ENCODE data around the gene LGALSL.

LGALSL gene

GRCh38 chr2:64470766-64471295, 16.9 kb downstream of the LGALSL start:
- no CpG with 5 or more reads among the region's 6 CpGs for WGBS (ENCODE audit: insufficient coverage, insufficient read length)
- no peak for DNase-seq (ENCODE audit: low read depth, low spot score)
- H3K27me3 ChIP-seq (ENCODE audit: control insufficient read depth, insufficient read depth, low read length) = no peaks in the 10 kb centered on the region
- 0 out of 2 replicates have a peak, but pooled peaks cover 2% of the 10 kb centered on the region for H3K4me1 ChIP-seq (ENCODE audit: control insufficient read depth, insufficient read depth, low read length)
- H3K9me3 ChIP-seq (ENCODE audit: control insufficient read depth, insufficient read depth, low read length) = no peaks in the 10 kb centered on the region; the same call in 1 of the 2 replicates
- no peak overlapping the region for H3K27ac ChIP-seq (ENCODE audit: low read length)
- no peaks in the 10 kb centered on the region for H3K36me3 ChIP-seq (ENCODE audit: control insufficient read depth, insufficient read depth, low read length)
- no peak overlapping the region for H3K4me3 ChIP-seq (ENCODE audit: low read length)

- Histone ChIP-seq H3K27ac (ENCODE audit: low read length) (no peak overlapping the region), H3K4me3 (ENCODE audit: low read length) (no peak overlapping the region), H3K27me3 (ENCODE audit: control insufficient read depth, insufficient read depth, low read length) (no peaks in the 10 kb centered on the region), H3K9me3 (ENCODE audit: control insufficient read depth, insufficient read depth, low read length) (no peaks in the 10 kb centered on the region; the same call in 1 of the 2 replicates), H3K4me1 (ENCODE audit: control insufficient read depth, insufficient read depth, low read length) (0 out of 2 replicates have a peak, but pooled peaks cover 2% of the 10 kb centered on the region), H3K36me3 (ENCODE audit: control insufficient read depth, insufficient read depth, low read length) (no peaks in the 10 kb centered on the region)
- WGBS (ENCODE audit: insufficient coverage, insufficient read length) = no CpG with 5 or more reads among the region's 4 CpGs
- no peak for DNase-seq (ENCODE audit: low read depth, low spot score)
These were observed 17.6 kb downstream of the LGALSL start for GRCh38 chr2:64471600-64471999.

- no peak overlapping the region for H3K4me3 ChIP-seq (ENCODE audit: low read length)
- WGBS (ENCODE audit: insufficient coverage, insufficient read length) = no CpG with 5 or more reads among the region's 3 CpGs
- H3K27ac ChIP-seq (ENCODE audit: low read length) = no peak overlapping the region
- no peaks in the 10 kb centered on the region for H3K9me3 ChIP-seq (ENCODE audit: control insufficient read depth, insufficient read depth, low read length)
- H3K4me1 ChIP-seq (ENCODE audit: control insufficient read depth, insufficient read depth, low read length) = 0 out of 2 replicates have a peak, but pooled peaks cover 2% of the 10 kb centered on the region
- DNase-seq (ENCODE audit: low read depth, low spot score) = no peak
- H3K27me3 ChIP-seq (ENCODE audit: control insufficient read depth, insufficient read depth, low read length) = no peaks in the 10 kb centered on the region
- no peaks in the 10 kb centered on the region for H3K36me3 ChIP-seq (ENCODE audit: control insufficient read depth, insufficient read depth, low read length)
These were observed 18.9 kb downstream of the LGALSL start for GRCh38 chr2:64472881-64473280.

- Histone ChIP-seq H3K27ac (ENCODE audit: low read length) (no peak overlapping the region), H3K4me1 (ENCODE audit: control insufficient read depth, insufficient read depth, low read length) (0 out of 2 replicates have a peak, but pooled peaks cover 2% of the 10 kb centered on the region), H3K27me3 (ENCODE audit: control insufficient read depth, insufficient read depth, low read length) (no peaks in the 10 kb centered on the region), H3K36me3 (ENCODE audit: control insufficient read depth, insufficient read depth, low read length) (no peaks in the 10 kb centered on the region), H3K4me3 (ENCODE audit: low read length) (no peak overlapping the region), H3K9me3 (ENCODE audit: control insufficient read depth, insufficient read depth, low read length) (no peaks in the 10 kb centered on the region)
- DNase-seq (ENCODE audit: low read depth, low spot score) = no peak
- WGBS (ENCODE audit: insufficient coverage, insufficient read length) = no CpG with 5 or more reads among the region's 4 CpGs
These were observed 20.2 kb downstream of the LGALSL start for GRCh38 chr2:64474121-64474571.

- Histone ChIP-seq H3K36me3 (ENCODE audit: control insufficient read depth, insufficient read depth, low read length) (no peaks in the 10 kb centered on the region), H3K9me3 (ENCODE audit: control insufficient read depth, insufficient read depth, low read length) (no peaks in the 10 kb centered on the region), H3K4me3 (ENCODE audit: low read length) (no peak overlapping the region), H3K27me3 (ENCODE audit: control insufficient read depth, insufficient read depth, low read length) (no peaks in the 10 kb centered on the region), H3K4me1 (ENCODE audit: control insufficient read depth, insufficient read depth, low read length) (0 out of 2 replicates have a peak, but pooled peaks cover 2% of the 10 kb centered on the region), H3K27ac (ENCODE audit: low read length) (no peak overlapping the region)
- no peak for DNase-seq (ENCODE audit: low read depth, low spot score)
- no CpG with 5 or more reads among the region's 1 CpG for WGBS (ENCODE audit: insufficient coverage, insufficient read length)
These were observed 20.7 kb downstream of the LGALSL start for GRCh38 chr2:64474636-64475035.

GRCh38 chr2:64477037-64477436, 23.1 kb downstream of the LGALSL start:
- Histone ChIP-seq H3K4me1 (ENCODE audit: control insufficient read depth, insufficient read depth, low read length) (0 out of 2 replicates have a peak, but pooled peaks cover 2% of the 10 kb centered on the region), H3K27ac (ENCODE audit: low read length) (no peak overlapping the region), H3K9me3 (ENCODE audit: control insufficient read depth, insufficient read depth, low read length) (no peaks in the 10 kb centered on the region), H3K4me3 (ENCODE audit: low read length) (no peak overlapping the region), H3K27me3 (ENCODE audit: control insufficient read depth, insufficient read depth, low read length) (no peaks in the 10 kb centered on the region), H3K36me3 (ENCODE audit: control insufficient read depth, insufficient read depth, low read length) (no peaks in the 10 kb centered on the region)
- DNase-seq (ENCODE audit: low read depth, low spot score) = no peak
- no CpG with 5 or more reads among the region's 1 CpG for WGBS (ENCODE audit: insufficient coverage, insufficient read length)

GRCh38 chr2:64477979-64478378, 24.0 kb downstream of the LGALSL start:
- Histone ChIP-seq H3K9me3 (ENCODE audit: control insufficient read depth, insufficient read depth, low read length) (no peaks in the 10 kb centered on the region), H3K27ac (ENCODE audit: low read length) (no peak overlapping the region), H3K4me1 (ENCODE audit: control insufficient read depth, insufficient read depth, low read length) (0 out of 2 replicates have a peak, but pooled peaks cover 2% of the 10 kb centered on the region), H3K4me3 (ENCODE audit: low read length) (no peak overlapping the region), H3K27me3 (ENCODE audit: control insufficient read depth, insufficient read depth, low read length) (no peaks in the 10 kb centered on the region), H3K36me3 (ENCODE audit: control insufficient read depth, insufficient read depth, low read length) (no peaks in the 10 kb centered on the region)
- no CpG with 5 or more reads among the region's 4 CpGs for WGBS (ENCODE audit: insufficient coverage, insufficient read length)
- DNase-seq (ENCODE audit: low read depth, low spot score) = no peak

GRCh38 chr2:64478502-64479230, 24.7 kb downstream of the LGALSL start:
- Histone ChIP-seq H3K4me1 (ENCODE audit: control insufficient read depth, insufficient read depth, low read length) (0 out of 2 replicates have a peak, but pooled peaks cover 2% of the 10 kb centered on the region), H3K36me3 (ENCODE audit: control insufficient read depth, insufficient read depth, low read length) (no peaks in the 10 kb centered on the region), H3K4me3 (ENCODE audit: low read length) (no peak overlapping the region), H3K27ac (ENCODE audit: low read length) (no peak overlapping the region), H3K27me3 (ENCODE audit: control insufficient read depth, insufficient read depth, low read length) (no peaks in the 10 kb centered on the region), H3K9me3 (ENCODE audit: control insufficient read depth, insufficient read depth, low read length) (no peaks in the 10 kb centered on the region)
- no CpG with 5 or more reads among the region's 3 CpGs for whole genome bisulfite sequencing (ENCODE audit: insufficient coverage, insufficient read length)
- no peak for DNase-seq (ENCODE audit: low read depth, low spot score)

GRCh38 chr2:64479259-64480117, 25.5 kb downstream of the LGALSL start:
- no peak overlapping the region for H3K4me3 ChIP-seq (ENCODE audit: low read length)
- WGBS (ENCODE audit: insufficient coverage, insufficient read length) = no CpG with 5 or more reads among the region's 10 CpGs
- H3K27me3 ChIP-seq (ENCODE audit: control insufficient read depth, insufficient read depth, low read length) = no peaks in the 10 kb centered on the region
- H3K4me1 ChIP-seq (ENCODE audit: control insufficient read depth, insufficient read depth, low read length) = no peaks in the 10 kb centered on the region
- DNase-seq (ENCODE audit: low read depth, low spot score) = no peak
- no peak overlapping the region for H3K27ac ChIP-seq (ENCODE audit: low read length)
- no peaks in the 10 kb centered on the region for H3K36me3 ChIP-seq (ENCODE audit: control insufficient read depth, insufficient read depth, low read length)
- H3K9me3 ChIP-seq (ENCODE audit: control insufficient read depth, insufficient read depth, low read length) = no peaks in the 10 kb centered on the region

GRCh38 chr2:64481665-64482064, 27.7 kb downstream of the LGALSL start:
- Histone ChIP-seq H3K27ac (ENCODE audit: low read length) (no peak overlapping the region), H3K36me3 (ENCODE audit: control insufficient read depth, insufficient read depth, low read length) (no peaks in the 10 kb centered on the region), H3K4me3 (ENCODE audit: low read length) (no peak overlapping the region), H3K27me3 (ENCODE audit: control insufficient read depth, insufficient read depth, low read length) (no peaks in the 10 kb centered on the region), H3K9me3 (ENCODE audit: control insufficient read depth, insufficient read depth, low read length) (no peaks in the 10 kb centered on the region), H3K4me1 (ENCODE audit: control insufficient read depth, insufficient read depth, low read length) (no peaks in the 10 kb centered on the region)
- WGBS (ENCODE audit: insufficient coverage, insufficient read length) = no CpG with 5 or more reads among the region's 5 CpGs
- no peak for DNase-seq (ENCODE audit: low read depth, low spot score)
